Uterus (tissue), 4 donors: ENCODE results near the gene KCNAB1. TPM values are rescaled to one million over a fixed set of nuclear protein-coding genes. Genes with fewer than 3 reads are reported as not detected.
A peak's percentile ranks its signal among the peaks of the same experiment; 100 is the strongest.

Source experiments
- DNase-seq, 2 donors: peaks; one replicate each; pipeline ENCODE4 v3.0.0-alpha.2; 2019 to 2020
- H3K27ac ChIP-seq, 2 donors: fragments of 200-600 bp; sonication (generic); 1 replicate in 1 of 2; 2 replicates in 1 of 2; pipeline ENCODE4 v1.5.1; 2016 to 2018
- H3K27me3 ChIP-seq, 2 donors: fragments of 200-600 bp; sonication (generic); one replicate each; pipeline ENCODE4 v1.5.1; 2018 to 2019; ENCODE audit warnings: control low read depth in 1 of 2
- H3K36me3 ChIP-seq, 2 donors: fragments of 200-600 bp; sonication (generic); one replicate each; pipeline ENCODE4 v1.5.1; 2019; ENCODE audit warnings: control low read depth in 1 of 2
- H3K4me1 ChIP-seq, 2 donors: fragments of 200-600 bp; sonication (generic); one replicate each; pipeline ENCODE4 v1.5.1; 2018 to 2019; ENCODE audit warnings: control low read depth in 1 of 2
- H3K4me3 ChIP-seq, 2 donors: fragments of 200-600 bp; sonication (generic); 1 replicate in 1 of 2; 2 replicates in 1 of 2; pipeline ENCODE4 v1.5.1; 2018 to 2019; ENCODE audit warnings: mild to moderate bottlenecking in 1 of 2
- H3K9me3 ChIP-seq, 2 donors: fragments of 200-600 bp; sonication (generic); one replicate each; pipeline ENCODE4 v1.5.1; 2019; ENCODE audit warnings: control low read depth in 1 of 2
- CTCF ChIP-seq, 4 experiments: fragments of 200-600 bp in 2 of 4; fragments of 450-650 bp in 2 of 4; sonication (generic) in 2 of 4; IDR thresholded peaks; one replicate each; pipeline ENCODE4 v1.5.1; 2016 to 2019; ENCODE audit warnings: antibody characterized with exemption in 4 of 4, mild to moderate bottlenecking in 2 of 4, moderate library complexity in 1 of 4
- POLR2A ChIP-seq, 2 donors: fragments of 450-650 bp; IDR thresholded peaks; one replicate each; pipeline ENCODE4 v1.6.1; 2016; ENCODE audit warnings: antibody characterized with exemption in 2 of 2, mild to moderate bottlenecking in 1 of 2, moderate library complexity in 1 of 2
- intact Hi-C: fragments of 100-400 bp; cut with DNase I; formaldehyde crosslinking; loops from one replicate; pipeline ENCODE4 v1.15.1; 2023; ENCODE audit warnings: low total_unique reads
- total RNA-seq, 4 donors: library from RNA; depleted of rRNA in 3 of 4; stranded (reverse); fragments of >200 nt in 3 of 4; gene quantifications; one replicate each; pipeline versions ENCODE4 v1.1.0 to v1.2.4, GENCODE V29; 2014 to 2023
- donor health status: DM: yes; HTN: yes; CAD: no.

The KCNAB1 gene
- total RNA-seq, 4 donors from 2014 or later, result 1.3 to 12.8 (median 6.8) TPM

DNA sequence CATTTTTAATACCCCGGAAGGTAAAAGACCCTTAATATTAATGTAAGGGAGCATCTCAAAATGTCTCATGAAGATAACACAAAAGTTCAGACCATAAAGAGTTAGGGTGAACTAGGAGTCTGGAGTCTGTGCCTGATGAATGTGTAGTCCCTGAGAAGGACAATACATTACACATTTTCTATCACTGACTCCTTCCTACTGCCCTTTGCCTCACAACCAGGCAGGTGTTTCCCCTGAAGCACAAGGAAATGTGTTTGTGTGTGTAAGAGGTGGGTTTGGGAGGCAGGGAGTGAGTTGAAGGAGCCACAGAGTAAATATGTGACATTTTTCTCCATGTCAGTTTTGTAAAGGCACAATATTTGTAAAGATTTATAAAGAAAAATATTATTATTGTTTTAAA, 375.4 kb downstream of the KCNAB1 start:
- Histone ChIP-seq H3K27ac (no peak overlapping the region), H3K27me3 (no peaks in the 10 kb centered on the region), H3K4me3 (no peak overlapping the region), H3K9me3 (no peaks in the 10 kb centered on the region), H3K4me1 (no peaks in the 10 kb centered on the region), H3K36me3 (no peaks in the 10 kb centered on the region)
- DNase-seq, result no peak
- TF ChIP-seq POLR2A (IDR thresholded peaks at IDR 0.05), result no peak
- no peak for TF ChIP-seq CTCF (IDR thresholded peaks at IDR 0.05)
- intact Hi-C loops, result no loop called here

DNA sequence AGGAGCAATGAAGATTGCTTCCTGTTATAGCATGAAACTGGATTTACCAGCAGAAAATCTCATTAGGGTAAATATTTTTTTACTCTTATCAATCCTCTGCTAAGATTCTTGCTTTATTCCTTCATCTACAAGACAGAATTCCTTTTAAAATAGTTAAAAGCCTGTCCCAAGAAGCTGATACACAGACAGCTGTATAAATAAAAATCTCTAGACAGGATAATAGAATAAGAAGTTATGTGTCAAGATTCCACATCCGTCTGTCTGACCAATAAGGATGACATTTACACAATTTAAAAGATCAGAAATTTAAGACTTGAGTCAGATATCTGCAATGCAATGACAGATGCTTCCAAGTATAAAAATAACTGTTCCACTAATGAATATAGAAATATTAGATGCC, 376.9 kb downstream of the KCNAB1 start:
- H3K9me3 ChIP-seq, result no peaks in the 10 kb centered on the region
- H3K4me3 ChIP-seq, result no peak overlapping the region
- TF ChIP-seq POLR2A (IDR thresholded peaks at IDR 0.05), result no peak
- no peak for TF ChIP-seq CTCF (IDR thresholded peaks at IDR 0.05)
- H3K27me3 ChIP-seq, result no peaks in the 10 kb centered on the region
- no peak overlapping the region for H3K27ac ChIP-seq
- no peaks in the 10 kb centered on the region for H3K36me3 ChIP-seq
- H3K4me1 ChIP-seq, result no peaks in the 10 kb centered on the region
- intact Hi-C loops, result no loop called here
- no peak for DNase-seq

GRCh38 chr3:156498307-156498706, 377.9 kb downstream of the KCNAB1 start:
- H3K27ac ChIP-seq, result no peak overlapping the region
- TF ChIP-seq CTCF (IDR thresholded peaks at IDR 0.05) (no peak), POLR2A (IDR thresholded peaks at IDR 0.05) (no peak)
- no peaks in the 10 kb centered on the region for H3K9me3 ChIP-seq
- no peaks in the 10 kb centered on the region for H3K27me3 ChIP-seq
- no peak for DNase-seq
- no peaks in the 10 kb centered on the region for H3K4me1 ChIP-seq
- intact Hi-C loops, result no loop called here
- H3K4me3 ChIP-seq, result no peak overlapping the region
- H3K36me3 ChIP-seq, result no peaks in the 10 kb centered on the region

DNA sequence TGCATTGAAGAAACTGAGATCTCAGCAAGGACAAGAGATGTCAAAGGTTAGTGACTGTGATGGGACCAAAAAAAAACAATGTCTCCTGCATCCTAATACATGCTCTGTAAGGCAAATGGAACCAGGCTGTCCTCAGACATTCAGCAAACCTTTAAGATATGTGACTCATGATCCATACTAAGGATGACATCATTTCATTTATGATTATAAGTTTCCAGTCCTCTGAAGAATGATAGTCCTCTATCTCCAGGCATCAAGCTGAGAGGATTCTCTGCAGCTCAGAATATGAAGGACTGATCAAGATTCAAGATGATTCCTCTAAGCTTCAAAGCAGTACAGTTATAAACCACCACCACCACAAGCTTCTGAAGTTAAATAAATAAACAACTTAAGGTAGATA, 386.9 kb downstream of the KCNAB1 start:
- no peak for TF ChIP-seq CTCF (IDR thresholded peaks at IDR 0.05)
- TF ChIP-seq POLR2A (IDR thresholded peaks at IDR 0.05), result no peak
- Histone ChIP-seq H3K4me1 (no peaks in the 10 kb centered on the region), H3K9me3 (no peaks in the 10 kb centered on the region), H3K27me3 (no peaks in the 10 kb centered on the region), H3K27ac (no peak overlapping the region), H3K36me3 (no peaks in the 10 kb centered on the region), H3K4me3 (no peak overlapping the region)
- intact Hi-C loops, result no loop called here
- DNase-seq, result no peak

DNA sequence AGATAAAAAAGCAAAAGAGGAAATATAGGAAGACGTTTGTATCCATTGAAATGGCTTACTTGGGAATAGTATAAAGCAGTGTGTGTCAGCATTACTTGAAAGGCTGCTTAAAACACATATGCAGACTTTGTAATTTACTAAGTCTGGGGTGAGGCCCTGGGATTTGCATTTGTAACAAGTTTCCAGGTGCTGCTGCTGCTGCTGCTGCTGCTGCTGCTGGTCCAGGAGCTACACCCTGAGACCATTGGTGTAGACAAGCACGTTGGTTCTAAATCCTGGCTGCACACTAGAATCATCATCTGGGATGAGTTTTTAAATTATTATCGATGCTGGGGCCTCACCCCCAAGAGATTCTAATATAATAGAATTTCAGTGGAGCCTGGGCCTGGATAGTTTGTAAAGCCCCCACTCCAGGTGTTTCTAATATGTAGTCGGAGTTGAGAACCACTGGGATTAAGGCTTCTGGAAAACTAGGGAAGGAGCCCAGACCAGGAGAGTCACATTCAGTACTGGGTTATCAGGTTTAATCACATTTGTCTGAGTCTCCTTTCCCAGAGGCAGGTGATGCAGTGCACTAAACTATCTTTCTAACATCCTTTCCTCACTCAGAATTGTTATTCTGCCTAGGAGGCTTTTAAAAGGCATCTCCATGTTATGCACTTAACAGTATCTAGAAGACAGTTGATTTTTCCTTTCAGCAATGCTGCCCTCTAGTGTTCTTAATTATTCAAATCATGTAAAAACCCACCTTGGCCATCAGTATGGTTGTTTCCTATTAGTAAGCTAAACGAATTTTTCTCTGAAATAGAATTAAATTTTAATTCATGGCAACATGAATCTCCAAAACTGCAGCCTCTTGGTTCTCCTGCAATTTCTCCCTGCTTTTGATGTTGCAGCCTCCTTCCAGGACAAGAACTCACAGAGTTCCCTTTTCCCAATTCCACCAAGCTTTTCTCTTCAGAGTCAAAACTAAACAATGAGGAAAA, 389.1 kb downstream of the KCNAB1 start:
- Histone ChIP-seq H3K4me1 (no peaks in the 10 kb centered on the region), H3K9me3 (no peaks in the 10 kb centered on the region), H3K27ac (no peak overlapping the region), H3K27me3 (no peaks in the 10 kb centered on the region), H3K4me3 (no peak overlapping the region), H3K36me3 (no peaks in the 10 kb centered on the region)
- intact Hi-C loops, result loop anchor here (5.0 kb wide), 1 partner anchor 357 kb away; no protein-coding TSS in a partner anchor
- TF ChIP-seq CTCF (IDR thresholded peaks at IDR 0.05) (peak; percentile 58 to 73 (median 63)), POLR2A (IDR thresholded peaks at IDR 0.05) (no peak)
- no peak for DNase-seq
